IMR-90 (cell line): ENCODE results near the gene CACNA1D. TPM values are rescaled to one million over a fixed set of nuclear protein-coding genes. Genes with fewer than 3 reads are reported as not detected.

ENCODE experiments used
- ATAC-seq: fragments of 200-7000 bp; cut with Tn5 transposase; 2 replicates; pipeline ENCODE4 v1.9.1; 2020; ENCODE audit warnings: low read depth, mild to moderate bottlenecking, moderate library complexity
- BruUV-seq: library from RNA; stranded (reverse); fragments of 400-500 nt; replicated peaks from 2 replicates; lab custom pipeline; 2021; lab: Mats Ljungman, UMichigan
- CTCF ChIA-PET: fragments of 300-600 bp; formaldehyde crosslinking; extraction: SDS; loops from one replicate; lab custom pipeline; 2021; ENCODE audit warnings: antibody characterized with exemption; lab: Yijun Ruan, JAX
- POLR2A ChIA-PET: fragments of 300-600 bp; sonication (Branson Sonifier 250); formaldehyde crosslinking; loops from one replicate; lab custom pipeline; 2022; ENCODE audit warnings: antibody characterized with exemption; ENCODE audit not compliant: unreplicated experiment; lab: Charles Lee
- DNase-seq: peaks from one replicate; pipeline ENCODE4 v3.0.0; 2013
- H2AFZ ChIP-seq: replicated peaks from 2 replicates; pipeline ENCODE3; 2013; ENCODE audit warnings: low read length, mild to moderate bottlenecking; ENCODE audit not compliant: poor library complexity
- H2AK5ac ChIP-seq: 2 replicates; pipeline ENCODE4 v1.6.1; 2013; ENCODE audit warnings: low read depth, low read length, inconsistent platforms
- H2AK9ac ChIP-seq: replicated peaks from 2 replicates; pipeline ENCODE3; 2013; ENCODE audit warnings: mild to moderate bottlenecking, low read depth, low read length, moderate library complexity; ENCODE audit not compliant: poor library complexity
- H2BK120ac ChIP-seq: 2 replicates; pipeline ENCODE4 v1.6.1; 2013; ENCODE audit warnings: low read depth, low read length, inconsistent platforms
- H2BK15ac ChIP-seq: 3 replicates; pipeline ENCODE4 v1.6.1; 2013; ENCODE audit warnings: low read depth, low read length, inconsistent platforms
- H2BK20ac ChIP-seq: 2 replicates; pipeline ENCODE4 v1.6.1; 2013; ENCODE audit warnings: low read depth, mild to moderate bottlenecking, inconsistent platforms, low read length, moderate library complexity
- H2BK5ac ChIP-seq: 2 replicates; pipeline ENCODE4 v1.6.1; 2013; ENCODE audit warnings: mild to moderate bottlenecking, low read depth, low read length, inconsistent platforms; ENCODE audit not compliant: poor library complexity, severe bottlenecking
- H3K14ac ChIP-seq: replicated peaks from 2 replicates; pipeline ENCODE4 v1.6.1; 2013; ENCODE audit warnings: low read depth, low read length, inconsistent platforms
- H3K18ac ChIP-seq: 2 replicates; pipeline ENCODE4 v1.6.1; 2013; ENCODE audit warnings: low read depth, low read length, control low read depth
- H3K23ac ChIP-seq: 2 replicates; pipeline ENCODE4 v1.6.1; 2013; ENCODE audit warnings: low read depth, low read length, inconsistent platforms
- H3K27ac ChIP-seq: 2 replicates; pipeline ENCODE4 v1.5.1; 2013; ENCODE audit warnings: mild to moderate bottlenecking, control low read depth, low read length; ENCODE audit not compliant: insufficient read depth
- H3K27me3 ChIP-seq: 2 replicates; pipeline ENCODE4 v1.6.1; 2013; ENCODE audit warnings: low read length; ENCODE audit not compliant: control insufficient read depth, insufficient read depth
- H3K36me3 ChIP-seq: 2 replicates; pipeline ENCODE4 v1.6.1; 2013; ENCODE audit warnings: low read length, mixed read lengths; ENCODE audit not compliant: control insufficient read depth, insufficient read depth
- H3K4ac ChIP-seq: 2 replicates; pipeline ENCODE4 v1.6.1; 2013; ENCODE audit warnings: low read depth, low read length, inconsistent platforms
- H3K4me1 ChIP-seq: 2 replicates; pipeline ENCODE4 v1.6.1; 2013; ENCODE audit warnings: low read length, mixed read lengths; ENCODE audit not compliant: control insufficient read depth, insufficient read depth
- H3K4me2 ChIP-seq: 2 replicates; pipeline ENCODE4 v1.6.1; 2013; ENCODE audit warnings: low read depth, mild to moderate bottlenecking, control low read depth, low read length, moderate library complexity
- H3K4me3 ChIP-seq: 2 replicates; pipeline ENCODE4 v1.5.1; 2013; ENCODE audit warnings: low read depth, mild to moderate bottlenecking, control low read depth, low read length, moderate library complexity; ENCODE audit not compliant: insufficient read depth
- H3K56ac ChIP-seq: 2 replicates; pipeline ENCODE4 v1.6.1; 2013; ENCODE audit warnings: low read length, inconsistent platforms; ENCODE audit not compliant: insufficient read depth; ENCODE audit errors: extremely low read depth
- H3K79me1 ChIP-seq, 2 experiments: 2 replicates each; pipeline ENCODE4 v1.6.1; 2013; ENCODE audit warnings: low read length in 2 of 2, inconsistent platforms in 1 of 2, low read depth in 1 of 2
- H3K9ac ChIP-seq: 2 replicates; pipeline ENCODE4 v1.6.1; 2013; ENCODE audit warnings: low read depth, low read length, control low read depth
- H3K9me1 ChIP-seq: 2 replicates; pipeline ENCODE4 v1.6.1; 2013; ENCODE audit warnings: low read length, inconsistent platforms; ENCODE audit not compliant: insufficient read depth
- H3K9me3 ChIP-seq: 2 replicates; pipeline ENCODE4 v1.6.1; 2013; ENCODE audit warnings: low read length; ENCODE audit not compliant: control insufficient read depth, insufficient read depth
- H4K20me1 ChIP-seq: 2 replicates; pipeline ENCODE4 v1.6.1; 2013; ENCODE audit warnings: low read length, inconsistent platforms; ENCODE audit not compliant: insufficient read depth
- H4K5ac ChIP-seq: 2 replicates; pipeline ENCODE4 v1.6.1; 2013; ENCODE audit warnings: mild to moderate bottlenecking, low read depth, low read length, control low read depth
- H4K8ac ChIP-seq, 2 experiments: 2 replicates each; pipeline ENCODE4 v1.6.1; 2013; ENCODE audit warnings: low read depth in 2 of 2, low read length in 2 of 2, control low read depth in 1 of 2, inconsistent platforms in 1 of 2
- H4K91ac ChIP-seq: 2 replicates; pipeline ENCODE4 v1.6.1; 2013; ENCODE audit warnings: low read depth, low read length, inconsistent platforms; ENCODE audit not compliant: insufficient read depth
- BHLHE40 ChIP-seq: fragments of 150-350 bp; IDR thresholded peaks from 2 replicates; pipeline ENCODE4 v1.6.1; 2016; ENCODE audit warnings: mild to moderate bottlenecking, low read depth, low read length
- CEBPB ChIP-seq: IDR thresholded peaks from 2 replicates; pipeline ENCODE4 v1.6.1; 2012; ENCODE audit warnings: low read depth, low read length, improper control_type of control experiment
- CHD1 ChIP-seq: IDR thresholded peaks from 2 replicates; pipeline ENCODE4 v1.6.1; 2012; ENCODE audit warnings: low read depth, low read length, improper control_type of control experiment
- FOS ChIP-seq: fragments of 150-350 bp; IDR thresholded peaks from 2 replicates; pipeline ENCODE4 v1.6.1; 2016; ENCODE audit warnings: low read depth, low read length
- MAFK ChIP-seq: IDR thresholded peaks from 2 replicates; pipeline ENCODE4 v1.6.1; 2012; ENCODE audit warnings: low read depth, low read length, improper control_type of control experiment
- MAZ ChIP-seq: IDR thresholded peaks from 2 replicates; pipeline ENCODE4 v1.6.1; 2012; ENCODE audit warnings: low read depth, mild to moderate bottlenecking, low read length, improper control_type of control experiment, moderate library complexity, borderline replicate concordance
- MXI1 ChIP-seq: IDR thresholded peaks from 2 replicates; pipeline ENCODE4 v1.6.1; 2012; ENCODE audit warnings: low read depth, mild to moderate bottlenecking, low read length, moderate library complexity, borderline replicate concordance
- NFE2L2 ChIP-seq: fragments of 150-350 bp; IDR thresholded peaks from 2 replicates; pipeline ENCODE4 v1.6.1; 2016; ENCODE audit warnings: low read depth, mild to moderate bottlenecking, low read length
- POLR2A ChIP-seq: IDR thresholded peaks from 2 replicates; pipeline ENCODE4 v1.6.1; 2012; ENCODE audit warnings: mild to moderate bottlenecking, low read depth, low read length
- RAD21 ChIP-seq: IDR thresholded peaks from 2 replicates; pipeline ENCODE4 v1.6.1; 2012; ENCODE audit warnings: low read length, improper control_type of control experiment
- RCOR1 ChIP-seq: IDR thresholded peaks from 2 replicates; pipeline ENCODE4 v1.6.1; 2012; ENCODE audit warnings: mild to moderate bottlenecking, low read length, improper control_type of control experiment; ENCODE audit not compliant: insufficient replicate concordance
- RFX5 ChIP-seq: IDR thresholded peaks from 2 replicates; pipeline ENCODE4 v1.8.0; 2012; ENCODE audit warnings: low read depth, mild to moderate bottlenecking, low read length, moderate library complexity
- SMC3 ChIP-seq: fragments of 150-350 bp; IDR thresholded peaks from 2 replicates; pipeline ENCODE4 v1.6.1; 2016; ENCODE audit warnings: low read depth, mild to moderate bottlenecking, antibody characterized with exemption, low read length, moderate library complexity
- WGBS, 2 experiments: methylation state at CpG; one replicate each; pipeline versions ENCODE4 v1.1.5 to v1.1.7; 2013; ENCODE audit warnings: missing lambda C conversion rate in 2 of 2; ENCODE audit not compliant: insufficient read length in 1 of 2; ENCODE audit errors: extremely low coverage in 2 of 2; 5-methylcytosine and 5-hydroxymethylcytosine counted together
- dilution Hi-C: fragments of 300-500 bp; cut with HindIII; formaldehyde crosslinking; loops from one replicate; pipeline ENCODE4 v1.14.3; 2018; ENCODE audit warnings: low sequenced_read_pairs; ENCODE audit not compliant: unreplicated experiment
- in situ Hi-C: fragments of 300-500 bp; cut with MboI; formaldehyde crosslinking; loops from 3 replicates; pipeline ENCODE4 v1.14.3; 2019; ENCODE audit warnings: low sequenced_read_pairs, inconsistent platforms, mixed read lengths
- intact Hi-C: fragments of 100-400 bp; cut with micrococcal nuclease; formaldehyde crosslinking; loops from 2 replicates; pipeline ENCODE4 v1.10.0; 2022
- polyA plus RNA-seq, 3 experiments: library from polyadenylated mRNA; depleted of rRNA; stranded (reverse); fragments of >200 nt; gene quantifications; 2 replicates each; pipeline ENCODE4 v1.2.3, GENCODE V29; 2012; ENCODE audit warnings: low replicate concordance in 1 of 3
- total RNA-seq: library from RNA; depleted of rRNA; stranded (reverse); fragments of >200 nt; gene quantifications from 2 replicates; pipeline ENCODE4 v1.2.3, GENCODE V29; 2012
- TF ChIP-seq, protein P1 (sequence below): fragments of 150-350 bp; IDR thresholded peaks from 2 replicates; pipeline ENCODE4 v1.6.1; 2016; ENCODE audit warnings: low read depth, mild to moderate bottlenecking, low read length, moderate library complexity, borderline replicate concordance
- TF ChIP-seq, protein P2 (sequence below): conservative IDR thresholded peaks from 2 replicates; pipeline ENCODE4 v1.5.1; 2012; ENCODE audit warnings: mild to moderate bottlenecking, low read depth, low read length, improper control_type of control experiment
- TF ChIP-seq, protein P3 (sequence below): fragments of 150-350 bp; IDR thresholded peaks from 2 replicates; pipeline ENCODE4 v1.6.1; 2017; ENCODE audit warnings: mild to moderate bottlenecking, antibody characterized with exemption, low read length, low read depth

Gene CACNA1D
- total and polyA plus RNA-seq, 2 of the 4 experiments (the other 2 are of a cell fraction) = 0.07 TPM; not detected in 1

DNA sequence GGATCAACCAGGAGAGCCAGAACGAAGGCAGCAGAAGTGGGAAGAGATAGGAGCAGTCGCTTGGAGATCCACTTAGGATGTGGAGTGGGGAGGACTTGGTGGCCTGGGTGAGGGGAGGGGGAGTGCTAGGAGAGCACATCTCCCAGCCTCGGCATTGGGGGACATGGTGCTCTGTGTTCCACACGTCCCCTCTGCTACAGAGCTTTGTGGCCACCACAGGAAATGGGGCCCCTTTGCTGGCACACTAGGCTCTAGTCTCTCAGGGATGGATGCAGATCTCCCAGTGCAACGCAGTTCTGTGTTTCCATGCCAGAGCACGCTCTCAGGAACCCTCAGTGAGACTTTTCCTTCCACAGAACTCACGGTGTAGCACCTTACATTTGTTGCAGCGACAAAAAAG is 283.1 kb downstream of the CACNA1D start:
- no peak for ATAC-seq
- Histone ChIP-seq H2BK20ac (no peak overlapping the region), H3K9ac (no peak overlapping the region), H3K27ac (no peak overlapping the region), H3K9me3 (no peaks in the 10 kb centered on the region), H3K56ac (no peak overlapping the region), H3K79me1 (no peaks in the 10 kb centered on the region), H2BK15ac (no peak overlapping the region), H3K36me3 (no peaks in the 10 kb centered on the region), H3K4ac (no peak overlapping the region), H4K91ac (no peak overlapping the region), H3K27me3 (peaks cover 4% of the 10 kb centered on the region; the same call in 1 of the 2 replicates), H2BK5ac (no peak overlapping the region), H2AK9ac (no peak overlapping the region), H4K5ac (no peak overlapping the region), H3K23ac (no peak overlapping the region), H4K8ac (no peak overlapping the region), H2BK120ac (no peak overlapping the region), H3K14ac (no peak overlapping the region), H3K18ac (no peak overlapping the region), H3K4me2 (no peak overlapping the region), H3K4me3 (no peak overlapping the region), H3K9me1 (no peaks in the 10 kb centered on the region), H3K4me1 (peaks cover 18% of the 10 kb centered on the region; the same call in 1 of the 2 replicates), H2AK5ac (no peak overlapping the region), H4K20me1 (no peaks in the 10 kb centered on the region), H2AFZ (no peak overlapping the region)
- 74% methylated on average over 5 of the region's 8 CpGs; no CpG with 5 or more reads in 1 of the 2 experiments for WGBS, 2 experiments
- in situ Hi-C loops (no loop called here), intact Hi-C loops (no loop called here), dilution Hi-C loops (no loop called here)
- TF ChIP-seq RAD21 (no peak), FOS (no peak), BHLHE40 (no peak), RFX5 (no peak), CHD1 (no peak), POLR2A (no peak), SMC3 (no peak), MXI1 (no peak), CEBPB (no peak), MAZ (no peak), RCOR1 (no peak), MAFK (no peak), NFE2L2 (no peak)
- TF ChIP-seq, protein P1, sequence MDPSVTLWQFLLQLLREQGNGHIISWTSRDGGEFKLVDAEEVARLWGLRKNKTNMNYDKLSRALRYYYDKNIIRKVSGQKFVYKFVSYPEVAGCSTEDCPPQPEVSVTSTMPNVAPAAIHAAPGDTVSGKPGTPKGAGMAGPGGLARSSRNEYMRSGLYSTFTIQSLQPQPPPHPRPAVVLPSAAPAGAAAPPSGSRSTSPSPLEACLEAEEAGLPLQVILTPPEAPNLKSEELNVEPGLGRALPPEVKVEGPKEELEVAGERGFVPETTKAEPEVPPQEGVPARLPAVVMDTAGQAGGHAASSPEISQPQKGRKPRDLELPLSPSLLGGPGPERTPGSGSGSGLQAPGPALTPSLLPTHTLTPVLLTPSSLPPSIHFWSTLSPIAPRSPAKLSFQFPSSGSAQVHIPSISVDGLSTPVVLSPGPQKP = no peak
- TF ChIP-seq, protein P2, sequence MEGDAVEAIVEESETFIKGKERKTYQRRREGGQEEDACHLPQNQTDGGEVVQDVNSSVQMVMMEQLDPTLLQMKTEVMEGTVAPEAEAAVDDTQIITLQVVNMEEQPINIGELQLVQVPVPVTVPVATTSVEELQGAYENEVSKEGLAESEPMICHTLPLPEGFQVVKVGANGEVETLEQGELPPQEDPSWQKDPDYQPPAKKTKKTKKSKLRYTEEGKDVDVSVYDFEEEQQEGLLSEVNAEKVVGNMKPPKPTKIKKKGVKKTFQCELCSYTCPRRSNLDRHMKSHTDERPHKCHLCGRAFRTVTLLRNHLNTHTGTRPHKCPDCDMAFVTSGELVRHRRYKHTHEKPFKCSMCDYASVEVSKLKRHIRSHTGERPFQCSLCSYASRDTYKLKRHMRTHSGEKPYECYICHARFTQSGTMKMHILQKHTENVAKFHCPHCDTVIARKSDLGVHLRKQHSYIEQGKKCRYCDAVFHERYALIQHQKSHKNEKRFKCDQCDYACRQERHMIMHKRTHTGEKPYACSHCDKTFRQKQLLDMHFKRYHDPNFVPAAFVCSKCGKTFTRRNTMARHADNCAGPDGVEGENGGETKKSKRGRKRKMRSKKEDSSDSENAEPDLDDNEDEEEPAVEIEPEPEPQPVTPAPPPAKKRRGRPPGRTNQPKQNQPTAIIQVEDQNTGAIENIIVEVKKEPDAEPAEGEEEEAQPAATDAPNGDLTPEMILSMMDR = no peak
- TF ChIP-seq, protein P3, sequence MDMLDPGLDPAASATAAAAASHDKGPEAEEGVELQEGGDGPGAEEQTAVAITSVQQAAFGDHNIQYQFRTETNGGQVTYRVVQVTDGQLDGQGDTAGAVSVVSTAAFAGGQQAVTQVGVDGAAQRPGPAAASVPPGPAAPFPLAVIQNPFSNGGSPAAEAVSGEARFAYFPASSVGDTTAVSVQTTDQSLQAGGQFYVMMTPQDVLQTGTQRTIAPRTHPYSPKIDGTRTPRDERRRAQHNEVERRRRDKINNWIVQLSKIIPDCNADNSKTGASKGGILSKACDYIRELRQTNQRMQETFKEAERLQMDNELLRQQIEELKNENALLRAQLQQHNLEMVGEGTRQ = no peak
- POLR2A ChIA-PET = no interaction called here
- CTCF ChIA-PET = no interaction called here
- no TSS peak for BruUV-seq
- DNase-seq = no peak
